GM12874 (cell line): ENCODE data around the gene FAM120A.

Experiments
- TF ChIP-seq, protein P1 (sequence below): IDR thresholded peaks from 2 replicates; pipeline ENCODE4 v1.5.1; 2011; ENCODE audit warnings: low read depth, mild to moderate bottlenecking, control low read depth, low read length, moderate library complexity; ENCODE audit not compliant: insufficient read depth

Gene FAM120A

DNA sequence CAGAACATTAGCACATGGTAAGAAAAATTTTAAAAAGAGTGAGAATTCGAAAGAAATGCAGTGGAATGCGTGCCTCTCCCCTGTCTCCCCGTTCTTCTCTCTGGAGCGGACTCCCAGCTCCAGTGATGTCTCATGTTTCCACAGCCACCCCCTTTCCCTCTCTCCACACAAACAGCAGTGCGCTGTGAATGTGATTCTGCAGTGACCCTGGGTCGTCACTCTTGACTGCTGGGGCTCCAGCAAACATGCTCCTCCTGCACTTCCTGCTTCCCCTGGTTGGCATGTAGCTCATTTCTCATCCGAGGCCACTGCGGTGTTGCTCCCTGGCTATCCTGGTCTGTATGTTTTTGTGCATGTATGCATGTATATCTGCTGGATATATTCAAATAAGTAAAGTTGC, 138.2 kb downstream of the FAM120A start:
- TF ChIP-seq, protein P1, sequence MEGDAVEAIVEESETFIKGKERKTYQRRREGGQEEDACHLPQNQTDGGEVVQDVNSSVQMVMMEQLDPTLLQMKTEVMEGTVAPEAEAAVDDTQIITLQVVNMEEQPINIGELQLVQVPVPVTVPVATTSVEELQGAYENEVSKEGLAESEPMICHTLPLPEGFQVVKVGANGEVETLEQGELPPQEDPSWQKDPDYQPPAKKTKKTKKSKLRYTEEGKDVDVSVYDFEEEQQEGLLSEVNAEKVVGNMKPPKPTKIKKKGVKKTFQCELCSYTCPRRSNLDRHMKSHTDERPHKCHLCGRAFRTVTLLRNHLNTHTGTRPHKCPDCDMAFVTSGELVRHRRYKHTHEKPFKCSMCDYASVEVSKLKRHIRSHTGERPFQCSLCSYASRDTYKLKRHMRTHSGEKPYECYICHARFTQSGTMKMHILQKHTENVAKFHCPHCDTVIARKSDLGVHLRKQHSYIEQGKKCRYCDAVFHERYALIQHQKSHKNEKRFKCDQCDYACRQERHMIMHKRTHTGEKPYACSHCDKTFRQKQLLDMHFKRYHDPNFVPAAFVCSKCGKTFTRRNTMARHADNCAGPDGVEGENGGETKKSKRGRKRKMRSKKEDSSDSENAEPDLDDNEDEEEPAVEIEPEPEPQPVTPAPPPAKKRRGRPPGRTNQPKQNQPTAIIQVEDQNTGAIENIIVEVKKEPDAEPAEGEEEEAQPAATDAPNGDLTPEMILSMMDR = no peak

DNA sequence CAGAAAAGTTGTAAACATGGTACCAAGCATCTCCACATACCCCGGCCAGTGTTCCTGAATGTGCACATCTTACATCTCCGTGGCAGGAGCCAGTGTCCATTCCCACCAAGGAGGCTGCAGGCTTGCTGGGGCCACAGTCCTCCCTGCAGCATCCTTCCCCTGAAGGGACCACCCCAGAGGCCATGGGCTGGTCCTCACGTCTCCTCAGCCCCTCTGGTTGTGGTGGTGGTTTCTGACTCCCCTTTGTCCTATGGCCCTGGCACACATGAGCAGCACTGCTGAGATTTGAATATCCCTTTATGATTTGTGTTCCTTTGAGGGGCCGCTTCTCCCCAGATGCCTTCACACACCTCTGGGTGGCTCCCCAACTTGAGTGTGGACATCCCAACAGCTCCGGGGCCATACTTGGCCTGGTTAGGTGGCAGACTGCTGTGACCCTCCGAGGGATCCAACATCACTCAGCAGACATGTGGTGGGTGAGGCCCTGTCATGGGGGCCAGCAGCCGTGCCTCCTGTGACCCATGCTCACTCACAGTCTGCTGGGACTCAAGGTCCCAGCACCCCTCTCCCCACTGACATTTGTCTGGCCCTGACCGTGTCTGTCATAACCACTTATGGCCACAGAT, 139.2 kb downstream of the FAM120A start:
- TF ChIP-seq, protein P1 = no peak

DNA sequence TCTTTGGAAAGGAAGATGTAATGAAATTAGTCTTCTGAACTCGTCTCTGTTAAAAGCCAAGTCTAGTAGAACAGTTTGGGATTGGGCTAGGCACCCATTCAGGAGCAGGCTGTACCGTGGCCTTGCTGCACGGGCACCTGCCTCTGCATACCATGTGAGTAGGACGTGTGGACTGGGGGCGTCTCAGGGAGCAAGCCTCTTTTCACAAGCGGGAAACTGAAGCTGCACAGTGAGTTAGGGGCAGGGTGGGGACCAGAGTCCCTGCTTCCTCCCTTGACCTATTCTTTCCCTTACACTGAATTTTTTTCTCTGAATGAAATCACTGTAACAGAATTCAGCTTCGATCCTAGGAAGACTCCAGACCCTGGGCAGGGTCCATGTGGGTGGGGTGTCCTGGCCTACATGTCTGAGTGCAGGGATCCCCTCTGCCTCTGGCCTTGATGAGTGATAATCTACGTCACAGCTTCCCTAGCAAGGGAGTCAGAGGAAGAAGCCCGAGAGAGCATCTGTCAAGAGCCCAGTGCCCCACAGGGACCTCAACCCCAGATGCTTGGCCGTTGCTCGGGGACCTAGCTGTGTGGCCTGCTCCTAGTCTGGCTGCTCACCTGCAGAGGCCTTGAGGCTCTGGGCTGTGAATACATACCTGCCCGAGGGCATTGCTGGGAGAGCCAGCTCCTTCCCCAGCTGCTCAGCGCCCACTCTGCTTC, 140.0 kb downstream of the FAM120A start:
- TF ChIP-seq, protein P1 = no peak

DNA sequence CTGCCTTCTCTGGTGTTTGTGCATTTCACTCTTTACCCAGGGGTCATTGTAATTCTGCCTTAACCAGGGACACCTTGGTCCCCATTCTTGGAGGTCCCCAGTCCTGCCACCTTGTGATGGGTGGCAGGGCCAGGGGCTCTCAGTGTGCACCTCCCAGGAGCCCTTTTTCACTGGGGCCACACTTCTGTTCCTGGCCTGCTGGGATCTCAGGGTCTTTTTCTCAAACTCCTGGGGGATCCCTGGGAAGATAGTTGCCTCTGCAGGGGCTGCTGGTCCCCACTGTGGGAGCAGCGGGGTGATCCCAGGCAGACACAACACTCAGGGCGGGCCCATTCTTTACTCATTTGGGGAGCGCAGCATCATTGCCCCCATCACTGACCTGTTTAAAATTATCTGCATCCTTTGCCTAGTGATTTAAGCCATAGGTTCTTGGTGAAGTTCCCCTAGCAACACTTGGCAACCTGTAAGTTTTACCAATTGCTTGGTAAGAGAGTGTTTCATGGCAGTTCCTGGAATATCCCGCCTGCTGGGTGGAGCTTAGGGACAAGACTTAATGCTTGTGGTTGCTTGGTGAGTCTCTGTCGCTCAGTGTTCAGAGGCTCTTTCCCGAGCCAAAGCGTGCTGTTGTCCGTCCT, 140.6 kb downstream of the FAM120A start:
- TF ChIP-seq, protein P1 = no peak

- TF ChIP-seq, protein P1 = no peak
Observed at GRCh38 chr9:93592643-93593021, 141.1 kb downstream of the FAM120A start.

DNA sequence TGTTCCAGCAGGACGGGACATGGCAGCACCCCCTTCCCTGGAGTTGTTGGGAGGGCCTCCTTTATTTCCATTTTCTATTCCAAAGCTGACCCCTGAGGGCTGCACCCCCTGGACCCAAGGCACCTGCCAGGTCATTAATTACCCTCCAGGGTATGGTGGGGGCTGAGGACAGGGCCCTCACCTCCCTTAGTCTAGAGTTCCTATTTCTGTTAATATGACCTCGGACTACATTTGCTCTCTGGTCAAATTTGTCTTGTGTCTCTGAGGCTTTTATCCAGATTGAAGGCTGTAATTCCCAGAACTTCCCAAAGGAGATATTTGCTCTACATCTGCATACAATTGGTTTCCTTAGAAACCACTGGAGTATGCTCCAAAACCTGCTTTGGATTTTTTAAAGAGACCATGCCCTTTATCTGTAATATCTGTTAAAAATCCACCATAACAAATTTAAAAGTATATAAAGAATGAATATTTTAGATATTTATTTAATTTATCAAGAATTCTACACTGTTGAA, 141.7 kb downstream of the FAM120A start:
- TF ChIP-seq, protein P1 = no peak

- TF ChIP-seq, protein P1 = no peak
Observed at GRCh38 chr9:93594041-93594756, 142.7 kb downstream of the FAM120A start.
